Epidermal melanocyte (primary cell): ENCODE data around the gene SND1.

Experiments
- DNase-seq: peaks from one replicate; pipeline ENCODE4 v3.0.0; 2011; ENCODE audit warnings: low spot score; ENCODE audit not compliant: insufficient read length

The SND1 gene

GRCh38 chr7:127988751-127989150 lies 336.8 kb downstream of the SND1 start:
- DNase-seq: no peak

DNA sequence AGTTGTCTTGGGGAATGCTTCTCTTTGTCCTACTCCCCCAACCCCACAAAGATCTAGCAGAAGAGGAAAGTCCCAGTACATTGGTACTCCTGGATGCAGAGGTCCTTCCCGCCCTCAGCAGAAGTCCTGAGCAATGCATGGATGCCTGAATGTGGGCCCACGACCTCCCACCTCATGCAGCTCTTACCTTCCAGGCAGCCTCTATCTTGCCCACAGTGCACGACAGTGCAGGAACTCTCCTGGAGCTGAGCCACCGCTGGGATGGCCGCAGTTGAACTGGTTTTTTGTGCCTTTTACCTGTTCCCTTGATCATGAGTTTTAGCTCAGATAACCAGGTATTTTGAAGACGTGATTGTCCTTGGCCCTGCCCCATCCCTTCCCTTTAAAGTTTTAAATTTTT lies 341.3 kb downstream of the SND1 start:
- no peak for DNase-seq

- DNase-seq: no peak
These were observed 342.0 kb downstream of the SND1 start for GRCh38 chr7:127993987-127994386.

- no peak for DNase-seq
These were observed 343.3 kb downstream of the SND1 start for GRCh38 chr7:127995156-127995880.

DNA sequence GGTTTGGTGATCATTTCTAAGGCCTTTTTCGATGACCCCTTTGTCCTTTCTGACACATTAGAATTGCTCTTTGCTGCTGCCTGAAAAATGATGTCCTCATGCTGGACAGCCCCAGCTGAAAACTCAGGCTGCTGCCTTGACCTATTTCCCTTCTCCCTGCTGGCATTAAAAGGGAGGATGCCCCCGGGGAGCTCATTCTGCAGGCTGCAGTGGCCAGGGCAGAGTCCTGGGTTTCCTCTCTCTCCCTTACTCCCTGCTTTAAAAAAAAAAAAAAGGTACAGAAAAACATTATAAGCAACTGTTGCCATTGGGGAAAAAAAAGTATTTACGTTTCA lies 343.9 kb downstream of the SND1 start:
- DNase-seq: no peak

- no peak for DNase-seq
These were observed 344.5 kb downstream of the SND1 start for GRCh38 chr7:127996253-127997071.

DNA sequence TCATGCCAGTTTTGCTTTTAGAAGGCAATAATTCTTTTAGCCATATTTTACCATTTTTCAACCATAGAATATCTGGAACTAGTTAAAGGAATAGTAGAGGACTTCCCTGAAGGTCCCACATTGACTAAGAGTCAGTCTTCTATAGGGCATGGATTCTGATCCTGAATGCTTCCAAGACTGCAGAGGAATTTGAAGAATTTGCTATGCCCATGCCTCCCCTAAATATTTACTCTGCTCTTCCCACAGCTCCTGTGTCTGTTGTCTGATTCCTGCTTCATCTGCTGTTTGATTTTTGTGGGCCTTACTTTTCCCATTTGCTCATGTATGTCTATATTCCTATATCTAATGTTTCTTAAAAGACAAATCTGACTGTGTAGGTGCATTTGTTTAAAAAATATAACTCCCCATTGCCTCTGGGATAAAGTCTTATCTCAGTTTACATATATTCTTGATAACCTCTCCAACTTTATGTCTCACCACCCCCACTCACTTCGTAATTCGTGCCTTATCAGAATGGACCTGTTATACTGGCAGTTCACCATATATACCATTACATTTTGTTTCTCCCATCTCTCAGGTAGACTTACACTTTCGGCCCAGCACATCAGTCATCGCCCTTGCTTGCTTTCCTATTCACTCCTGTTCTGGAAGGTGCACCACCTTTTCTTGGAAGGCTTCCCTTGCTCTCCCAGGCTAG lies 345.4 kb downstream of the SND1 start:
- DNase-seq: no peak

- DNase-seq: no peak
These were observed 346.7 kb downstream of the SND1 start for GRCh38 chr7:127998671-127999070.

GRCh38 chr7:128000048-128000447 lies 348.1 kb downstream of the SND1 start:
- DNase-seq: no peak

DNA sequence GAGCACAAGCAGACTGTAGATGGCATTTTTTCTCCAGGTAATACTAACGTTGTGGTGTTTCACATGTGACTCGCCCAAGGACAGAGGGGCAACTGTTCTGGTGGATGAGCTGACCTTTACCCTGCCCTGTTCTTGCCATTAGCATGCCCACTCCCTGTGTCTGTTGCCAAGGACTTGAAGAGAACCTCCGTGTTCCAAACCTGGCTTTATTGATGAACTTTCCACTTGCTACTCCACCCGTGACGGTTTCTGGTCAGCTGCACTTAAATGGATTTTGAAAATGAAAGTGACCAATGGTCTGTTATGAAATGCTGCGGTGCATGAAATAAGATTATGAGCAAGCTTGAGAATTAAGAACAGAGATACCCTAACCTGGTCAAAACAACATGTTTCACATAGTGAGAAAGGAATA lies 348.9 kb downstream of the SND1 start:
- no peak for DNase-seq

GRCh38 chr7:128003167-128003566 lies 351.2 kb downstream of the SND1 start:
- DNase-seq: no peak

DNA sequence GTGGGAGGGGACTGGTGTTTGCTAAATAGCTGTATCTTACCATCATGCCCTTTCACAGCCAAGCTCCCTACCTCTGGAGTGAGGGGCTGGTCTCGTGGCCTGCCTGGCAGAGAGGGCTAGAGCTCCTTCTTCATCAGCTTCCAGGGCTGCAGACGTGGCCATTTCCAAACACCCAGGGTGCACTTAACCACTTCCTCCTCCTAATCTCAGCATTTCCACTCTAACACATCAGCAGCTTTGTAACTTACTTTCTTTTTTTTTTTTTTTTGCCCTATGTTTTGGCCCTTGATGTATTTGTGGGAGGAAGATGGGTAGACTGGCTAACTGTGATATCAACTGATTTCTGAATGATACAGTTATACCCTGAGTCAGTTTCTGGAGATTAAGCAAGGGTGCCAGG lies 351.8 kb downstream of the SND1 start:
- DNase-seq: no peak

- DNase-seq: no peak
These were observed 352.6 kb downstream of the SND1 start for GRCh38 chr7:128004623-128005022.

GRCh38 chr7:128005117-128005516 lies 353.1 kb downstream of the SND1 start:
- no peak for DNase-seq

DNA sequence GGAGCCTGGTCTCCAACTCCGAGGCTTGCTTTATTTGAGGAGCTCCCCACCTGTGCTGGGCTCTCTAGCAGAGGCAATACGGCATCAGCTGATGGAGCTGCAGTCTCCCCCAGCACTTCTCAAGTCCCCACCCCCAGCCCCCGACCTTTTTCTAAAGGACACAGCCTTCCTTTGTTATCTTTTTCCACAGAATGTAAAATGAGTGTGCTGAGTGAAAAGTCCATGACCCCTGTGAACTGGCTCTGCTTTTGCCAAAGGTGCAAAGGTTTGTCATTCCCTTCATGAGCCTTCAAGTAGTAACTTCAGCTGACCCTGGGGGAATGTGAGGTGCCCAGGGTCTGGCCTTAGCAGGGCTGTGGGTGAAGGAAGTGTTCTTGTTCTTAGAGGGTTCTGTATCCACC lies 353.8 kb downstream of the SND1 start:
- no peak for DNase-seq

- DNase-seq: no peak
These were observed 354.7 kb downstream of the SND1 start for GRCh38 chr7:128006550-128007302.

GRCh38 chr7:128007303-128007680 lies 355.3 kb downstream of the SND1 start:
- no peak for DNase-seq

DNA sequence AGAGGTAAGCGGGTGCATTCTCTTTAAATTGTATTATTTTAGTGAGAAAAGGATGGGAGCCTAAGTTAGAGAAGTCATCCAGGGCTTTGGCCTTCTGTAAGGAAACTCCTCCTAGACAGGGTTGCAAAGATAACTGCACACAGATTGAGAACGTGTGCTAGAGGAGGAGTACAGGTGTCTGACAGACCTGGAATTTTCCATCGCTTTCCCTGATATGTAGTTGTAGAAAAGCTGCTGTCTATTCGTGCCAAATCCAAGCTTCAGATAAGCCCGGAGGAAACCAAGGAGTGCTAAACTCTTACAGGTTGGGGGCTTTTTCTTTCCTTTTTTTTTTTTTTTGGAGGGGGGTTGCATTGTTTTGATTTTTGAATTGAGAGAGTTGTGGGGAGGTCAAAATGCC lies 356.1 kb downstream of the SND1 start:
- DNase-seq: no peak

- DNase-seq: no peak
These were observed 356.8 kb downstream of the SND1 start for GRCh38 chr7:128008744-128009143.

GRCh38 chr7:128010391-128011127 lies 358.6 kb downstream of the SND1 start:
- no peak for DNase-seq

DNA sequence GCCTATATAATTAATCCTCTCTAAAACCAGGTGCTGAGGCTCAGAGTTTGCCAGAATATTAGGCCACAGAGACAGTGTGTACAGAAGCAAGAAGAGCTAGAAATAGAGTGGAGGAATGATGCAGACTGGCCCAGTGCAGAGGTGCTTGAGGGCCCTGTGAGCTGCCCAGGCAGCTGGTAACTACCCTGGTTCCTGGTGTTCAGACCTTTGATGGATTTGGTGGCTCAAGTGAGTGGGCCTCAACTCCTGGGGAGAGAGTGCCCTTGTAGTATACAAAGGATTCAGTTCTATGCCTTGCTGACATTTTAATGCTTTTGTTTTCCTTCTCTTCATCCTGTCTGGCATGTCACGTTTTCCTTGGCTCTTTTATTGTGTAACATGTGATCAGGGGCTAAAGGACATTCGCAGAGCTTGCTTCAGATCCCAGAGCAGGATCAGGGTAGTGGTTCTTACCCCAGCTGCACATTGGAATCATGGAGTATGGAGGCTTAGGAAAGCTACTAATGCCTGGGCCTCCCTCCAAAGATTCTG lies 359.2 kb downstream of the SND1 start:
- no peak for DNase-seq
